ENCODE results near the gene CFAP97.

DNA sequence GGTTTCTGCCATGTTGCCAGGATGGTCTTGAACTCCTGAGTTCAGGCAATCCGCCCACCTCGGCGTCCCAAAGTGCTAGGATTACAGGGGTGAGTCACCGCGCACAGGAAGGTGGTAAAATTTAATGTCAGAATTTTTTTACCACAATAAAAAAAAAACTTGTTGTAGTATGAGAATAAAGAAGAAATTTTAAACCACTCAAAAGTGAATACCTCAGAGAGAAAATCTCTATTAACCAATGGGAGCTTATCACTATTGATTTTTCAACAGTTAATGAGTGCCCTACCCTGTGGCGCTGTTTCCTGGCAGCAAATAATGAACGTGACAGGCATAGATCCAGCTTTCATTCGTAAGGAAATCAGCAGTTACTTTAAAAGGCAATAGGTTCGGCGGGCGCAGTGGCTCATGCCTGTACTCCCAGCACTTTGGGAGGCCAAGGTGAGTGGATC is 93.4 kb downstream of the CFAP97 start:
- TF ChIP-seq EZH2phosphoT487 (IDR thresholded peaks at IDR 0.05) (no peak), CTCF (IDR thresholded peaks at IDR 0.05) (no peak)

Data from neural progenitor cell (in vitro differentiated cells).